Aortic smooth muscle cell (primary cell): ENCODE measurements around the gene RASGEF1C. TPM values are rescaled to one million over a fixed set of nuclear protein-coding genes. Genes with fewer than 3 reads are reported as not detected.

ENCODE experiments used
- total RNA-seq: library from RNA; depleted of rRNA; stranded (reverse); fragments of >200 nt; gene quantifications from 2 replicates; pipeline ENCODE4 v1.2.3, GENCODE V29; 2014

The RASGEF1C gene
- not detected in 2 replicates for total RNA-seq

DNA sequence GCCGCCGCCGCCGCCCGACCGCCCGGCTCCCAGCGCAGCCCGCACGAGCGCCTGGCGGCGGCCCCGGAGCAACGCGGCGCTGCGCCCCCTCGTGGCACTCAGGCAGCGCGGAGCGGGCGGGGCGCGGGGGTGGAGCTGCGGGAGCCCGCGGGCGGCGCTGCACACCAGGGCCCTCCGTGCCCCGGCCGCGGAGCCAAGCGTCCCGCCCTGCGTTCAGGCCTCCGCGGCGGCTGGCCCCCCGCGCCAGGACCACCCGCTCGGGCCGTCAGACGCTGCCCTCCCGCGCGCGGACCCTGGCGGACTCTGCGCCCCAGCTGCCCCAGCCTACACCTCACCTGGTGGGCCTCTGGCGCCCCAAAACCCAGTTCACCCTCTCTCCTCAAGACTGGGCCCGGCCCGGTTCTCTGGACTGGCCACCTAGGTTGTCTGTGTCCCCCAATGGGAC lies at the start of gene RASGEF1C:
Gene RASGEF1C (minus strand): TSS at position 75 of the 445 bp plus-strand sequence. CDS start 71,159 bp downstream, outside the sequence.

DNA sequence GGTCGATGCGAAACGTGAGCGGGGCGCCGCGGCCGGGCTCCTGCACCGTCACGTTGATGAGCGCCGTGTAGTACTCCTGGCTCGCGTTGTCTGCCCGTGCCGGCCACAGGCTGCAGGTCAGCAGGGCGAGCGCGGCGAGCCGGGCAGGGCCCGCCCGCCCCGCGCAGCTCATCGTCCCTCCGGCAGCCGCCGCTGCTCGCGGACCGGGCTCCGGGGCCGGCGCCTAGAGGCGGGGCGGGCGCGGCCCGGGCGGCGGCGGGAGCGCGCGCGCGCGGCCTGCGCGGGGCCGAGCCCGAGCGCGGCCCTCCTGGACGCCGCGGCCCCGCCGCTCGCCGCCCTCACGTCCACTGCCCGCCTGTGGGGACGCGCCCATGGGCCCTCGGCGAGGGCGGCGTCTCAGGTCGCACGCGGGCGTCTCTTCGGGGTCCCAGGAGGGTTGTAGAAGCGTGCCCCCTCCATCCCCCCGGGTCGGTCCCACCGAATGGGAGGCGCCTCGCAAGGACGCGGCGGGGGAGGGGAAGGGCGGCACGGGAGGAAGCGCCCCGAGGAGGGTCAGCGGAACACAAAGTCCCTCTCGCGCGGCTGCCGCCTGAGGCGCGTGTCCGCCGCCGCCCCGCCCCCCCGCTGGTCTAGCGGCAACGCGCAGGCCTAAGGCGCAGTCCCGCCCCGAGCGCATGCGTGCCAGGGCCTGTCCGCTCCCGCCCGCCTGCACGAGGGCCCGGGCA lies 137.3 kb downstream of the RASGEF1C start, which contains the start of gene RNF130:
Gene RNF130 (minus strand): TSS at position 229 of the 725 bp plus-strand sequence. CDS start 57 bp downstream, at position 172.

Other genes starting within 250 kb of the RASGEF1C start
- 18.9 and 24.2 TPM in 2 replicates for gene RNF130, start 137.5 kb downstream of the RASGEF1C start, total RNA-seq
- 22.4 and 25.2 TPM in 2 replicates for gene MAPK9, start 82.9 kb upstream of the RASGEF1C start, total RNA-seq
- 1.1 and 13.9 TPM in 2 replicates for gene GFPT2, start 144.1 kb upstream of the RASGEF1C start, total RNA-seq